D341Med (cell line): ENCODE results near the gene DUS2.

ENCODE experiments used
- DNase-seq: peaks from one replicate; pipeline ENCODE4 v3.0.0; 2012; ENCODE audit warnings: low spot score

The DUS2 gene

GRCh38 chr16:68126395-68126794, 103.3 kb downstream of the DUS2 start:
- DNase-seq: no peak

- DNase-seq: no peak
These were observed 105.7 kb downstream of the DUS2 start for GRCh38 chr16:68128577-68129305.
